Lower leg skin (tissue), 3 donors: ENCODE data around the gene OTULIN.

Experiments
- POLR2A ChIP-seq, 2 donors: fragments of 450-650 bp; IDR thresholded peaks; one replicate each; pipeline ENCODE4 v1.6.1; 2016 to 2017; ENCODE audit warnings: antibody characterized with exemption in 2 of 2, mild to moderate bottlenecking in 1 of 2, moderate library complexity in 1 of 2
- TF ChIP-seq, protein P1 (sequence below), 3 donors: fragments of 450-650 bp; IDR thresholded peaks; one replicate each; pipeline ENCODE4 v1.5.1; 2016; ENCODE audit warnings: antibody characterized with exemption in 3 of 3, mild to moderate bottlenecking in 3 of 3, moderate library complexity in 2 of 3

GRCh38 chr5:14727428-14727865, 62.9 kb downstream of the OTULIN start:
- TF ChIP-seq, protein P1, sequence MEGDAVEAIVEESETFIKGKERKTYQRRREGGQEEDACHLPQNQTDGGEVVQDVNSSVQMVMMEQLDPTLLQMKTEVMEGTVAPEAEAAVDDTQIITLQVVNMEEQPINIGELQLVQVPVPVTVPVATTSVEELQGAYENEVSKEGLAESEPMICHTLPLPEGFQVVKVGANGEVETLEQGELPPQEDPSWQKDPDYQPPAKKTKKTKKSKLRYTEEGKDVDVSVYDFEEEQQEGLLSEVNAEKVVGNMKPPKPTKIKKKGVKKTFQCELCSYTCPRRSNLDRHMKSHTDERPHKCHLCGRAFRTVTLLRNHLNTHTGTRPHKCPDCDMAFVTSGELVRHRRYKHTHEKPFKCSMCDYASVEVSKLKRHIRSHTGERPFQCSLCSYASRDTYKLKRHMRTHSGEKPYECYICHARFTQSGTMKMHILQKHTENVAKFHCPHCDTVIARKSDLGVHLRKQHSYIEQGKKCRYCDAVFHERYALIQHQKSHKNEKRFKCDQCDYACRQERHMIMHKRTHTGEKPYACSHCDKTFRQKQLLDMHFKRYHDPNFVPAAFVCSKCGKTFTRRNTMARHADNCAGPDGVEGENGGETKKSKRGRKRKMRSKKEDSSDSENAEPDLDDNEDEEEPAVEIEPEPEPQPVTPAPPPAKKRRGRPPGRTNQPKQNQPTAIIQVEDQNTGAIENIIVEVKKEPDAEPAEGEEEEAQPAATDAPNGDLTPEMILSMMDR (IDR thresholded peaks at IDR 0.05): peak in 2 of 3 donors; percentile 27 to 55
- no peak for TF ChIP-seq POLR2A (IDR thresholded peaks at IDR 0.05)
